ENCODE results near the gene NR1H4. TPM values are rescaled to one million over a fixed set of nuclear protein-coding genes. Genes with fewer than 3 reads are reported as not detected.
"Not testable (repeated sequence)": the region's sequence is repeated elsewhere in the genome, so short reads cannot be mapped to it uniquely, and the experiment has no call there.

Gene NR1H4
- total RNA-seq, 2 experiments from 2014 or later = not detected

- H3K4me3 Mint-ChIP-seq = no peak overlapping the region
- no peaks in the 10 kb centered on the region for H3K9me3 Mint-ChIP-seq (ENCODE audit: insufficient read depth)
- no peak for DNase-seq
- H3K27me3 Mint-ChIP-seq (ENCODE audit: low read depth) = no peaks in the 10 kb centered on the region
- ChIA-PET CTCF (no interaction called here), POLR2A (no interaction called here)
- no peaks in the 10 kb centered on the region for H3K36me3 Mint-ChIP-seq (ENCODE audit: low read depth)
- H3K4me1 Mint-ChIP-seq (ENCODE audit: low read depth) = no peaks in the 10 kb centered on the region
- no peak overlapping the region for H3K27ac Mint-ChIP-seq
- ATAC-seq = no peak
These were observed 54.9 kb downstream of the NR1H4 start for GRCh38 chr12:100528471-100529127.

DNA sequence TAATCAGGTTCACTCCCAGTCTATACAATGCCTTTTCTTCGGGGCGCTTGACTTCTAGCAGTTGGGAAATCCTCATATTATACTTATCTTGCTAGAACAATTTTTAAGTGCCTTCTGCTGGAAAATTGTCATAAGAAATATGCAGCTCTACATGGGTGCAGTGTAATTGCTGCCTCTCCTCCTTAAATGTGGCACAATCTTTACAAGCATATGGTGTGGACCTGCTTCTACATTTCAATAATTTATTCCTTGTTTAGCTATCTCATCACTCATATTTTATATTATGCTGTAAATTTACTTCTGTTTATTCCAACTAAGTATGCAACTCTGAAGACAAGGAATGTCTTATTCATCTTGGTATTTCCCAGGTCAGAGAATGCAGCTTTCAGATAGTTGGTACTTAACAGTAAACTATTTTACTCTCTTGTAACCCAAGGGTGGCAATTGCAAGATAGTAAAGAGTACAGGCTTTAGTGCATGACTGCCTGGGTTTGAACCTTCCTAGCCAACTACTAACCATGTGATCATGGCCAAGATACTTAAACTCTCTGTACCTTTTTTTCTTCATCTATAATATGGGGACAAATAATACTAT is 56.2 kb downstream of the NR1H4 start:
- no peak for ATAC-seq
- no peaks in the 10 kb centered on the region for H3K9me3 Mint-ChIP-seq (ENCODE audit: insufficient read depth)
- no peak for DNase-seq
- no peaks in the 10 kb centered on the region for H3K4me1 Mint-ChIP-seq (ENCODE audit: low read depth)
- no peak overlapping the region for H3K27ac Mint-ChIP-seq
- ChIA-PET POLR2A (no interaction called here), CTCF (no interaction called here)
- no peaks in the 10 kb centered on the region for H3K36me3 Mint-ChIP-seq (ENCODE audit: low read depth)
- H3K4me3 Mint-ChIP-seq = no peak overlapping the region
- H3K27me3 Mint-ChIP-seq (ENCODE audit: low read depth) = no peaks in the 10 kb centered on the region

GRCh38 chr12:100533376-100533775 is 59.7 kb downstream of the NR1H4 start:
- ATAC-seq (no peak), DNase-seq (no peak)
- Mint-ChIP-seq H3K27me3 (ENCODE audit: low read depth) (no peaks in the 10 kb centered on the region), H3K4me1 (ENCODE audit: low read depth) (no peaks in the 10 kb centered on the region), H3K27ac (no peak overlapping the region), H3K36me3 (ENCODE audit: low read depth) (no peaks in the 10 kb centered on the region), H3K9me3 (ENCODE audit: insufficient read depth) (no peaks in the 10 kb centered on the region), H3K4me3 (no peak overlapping the region)
- ChIA-PET CTCF (interaction anchor here (0.7 kb wide), 1 partner anchor 524 kb away, joined by 3 read pairs; no protein-coding TSS in a partner anchor), POLR2A (no interaction called here)

- no peak for DNase-seq
- CTCF ChIA-PET = no interaction called here
- ATAC-seq = no peak
- Mint-ChIP-seq H3K9me3 (ENCODE audit: insufficient read depth) (no peaks in the 10 kb centered on the region), H3K27ac (no peak overlapping the region), H3K4me3 (no peak overlapping the region), H3K4me1 (ENCODE audit: low read depth) (no peaks in the 10 kb centered on the region), H3K27me3 (ENCODE audit: low read depth) (no peaks in the 10 kb centered on the region), H3K36me3 (ENCODE audit: low read depth) (no peaks in the 10 kb centered on the region)
- POLR2A ChIA-PET = no interaction called here
These were observed 61.1 kb downstream of the NR1H4 start for GRCh38 chr12:100534625-100535227.

- Mint-ChIP-seq H3K27ac (no peak overlapping the region), H3K27me3 (ENCODE audit: low read depth) (no peaks in the 10 kb centered on the region), H3K4me3 (no peak overlapping the region), H3K4me1 (ENCODE audit: low read depth) (no peaks in the 10 kb centered on the region), H3K36me3 (ENCODE audit: low read depth) (no peaks in the 10 kb centered on the region), H3K9me3 (ENCODE audit: insufficient read depth) (no peaks in the 10 kb centered on the region)
- ChIA-PET CTCF (no interaction called here), POLR2A (no interaction called here)
- peak; percentile 36 for DNase-seq
- ATAC-seq = no peak
These were observed 65.5 kb downstream of the NR1H4 start for GRCh38 chr12:100539202-100539601.

- ATAC-seq = no peak
- Mint-ChIP-seq H3K27ac (no peak overlapping the region), H3K9me3 (ENCODE audit: insufficient read depth) (no peaks in the 10 kb centered on the region), H3K4me1 (ENCODE audit: low read depth) (no peaks in the 10 kb centered on the region), H3K4me3 (no peak overlapping the region), H3K27me3 (ENCODE audit: low read depth) (no peaks in the 10 kb centered on the region), H3K36me3 (ENCODE audit: low read depth) (no peaks in the 10 kb centered on the region)
- DNase-seq = no peak
- POLR2A ChIA-PET = interaction anchor here (0.7 kb wide), 1 partner anchor 66 kb away, joined by 3 read pairs; no protein-coding TSS in a partner anchor
- CTCF ChIA-PET = no interaction called here
These were observed 70.5 kb downstream of the NR1H4 start for GRCh38 chr12:100544165-100544564.

- ChIA-PET CTCF (no interaction called here), POLR2A (no interaction called here)
These were observed 71.4 kb downstream of the NR1H4 start for GRCh38 chr12:100545092-100545491.

GRCh38 chr12:100553936-100554335 is 80.3 kb downstream of the NR1H4 start:
- H3K27ac Mint-ChIP-seq = no peak overlapping the region

More at GRCh38 chr12:100545092-100545491, 71.4 kb downstream of the NR1H4 start:
- Mint-ChIP-seq H3K27me3 (ENCODE audit: low read depth) (no peaks in the 10 kb centered on the region), H3K4me3 (no peak overlapping the region), H3K4me1 (ENCODE audit: low read depth) (no peaks in the 10 kb centered on the region), H3K27ac (no peak overlapping the region), H3K9me3 (ENCODE audit: insufficient read depth) (no peaks in the 10 kb centered on the region), H3K36me3 (ENCODE audit: low read depth) (no peaks in the 10 kb centered on the region)
- DNase-seq (no peak), ATAC-seq (no peak)

DNA sequence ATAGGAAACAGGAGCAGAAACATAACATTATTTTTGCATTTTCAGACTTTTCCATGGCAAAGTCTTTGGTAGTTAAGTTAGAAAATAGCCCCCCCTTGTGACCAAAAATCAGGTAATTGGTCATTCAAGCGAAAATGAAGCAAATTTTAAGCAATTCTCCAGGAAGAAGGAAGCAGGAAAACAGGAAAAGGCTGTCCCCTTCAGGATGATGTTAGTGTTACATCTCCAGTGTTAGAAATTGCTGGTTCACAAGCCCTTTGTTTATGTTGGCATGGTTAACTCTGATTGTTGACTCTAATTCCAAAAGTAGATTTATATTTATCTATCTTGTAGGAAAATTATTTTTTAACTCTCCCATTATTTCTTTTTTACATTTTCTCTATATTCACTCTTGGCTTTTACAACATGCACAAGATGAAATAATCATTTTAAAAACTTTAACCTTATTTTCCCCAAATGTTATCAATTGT is 81.0 kb downstream of the NR1H4 start:
- CTCF ChIA-PET = interaction anchor here (1.1 to 3.0 kb wide), 2 partner anchors 150 to 319 kb away, joined by 6 to 11 read pairs; no protein-coding TSS in a partner anchor
- POLR2A ChIA-PET = no interaction called here
- Mint-ChIP-seq H3K4me3 (no peak overlapping the region), H3K27ac (no peak overlapping the region), H3K36me3 (ENCODE audit: low read depth) (no peaks in the 10 kb centered on the region), H3K9me3 (ENCODE audit: insufficient read depth) (no peaks in the 10 kb centered on the region), H3K4me1 (ENCODE audit: low read depth) (no peaks in the 10 kb centered on the region), H3K27me3 (ENCODE audit: low read depth) (no peaks in the 10 kb centered on the region)
- no peak for DNase-seq
- no peak for ATAC-seq

More at GRCh38 chr12:100553936-100554335, 80.3 kb downstream of the NR1H4 start:
- ATAC-seq = no peak
- Mint-ChIP-seq H3K4me1 (ENCODE audit: low read depth) (no peaks in the 10 kb centered on the region), H3K9me3 (ENCODE audit: insufficient read depth) (no peaks in the 10 kb centered on the region), H3K36me3 (ENCODE audit: low read depth) (no peaks in the 10 kb centered on the region), H3K27me3 (ENCODE audit: low read depth) (no peaks in the 10 kb centered on the region), H3K4me3 (no peak overlapping the region)
- ChIA-PET CTCF (interaction anchor here (1.0 to 3.0 kb wide), 2 partner anchors 103 to 319 kb away, joined by 3 to 11 read pairs; no protein-coding TSS in a partner anchor), POLR2A (interaction anchor here (0.7 kb wide), 1 partner anchor 319 kb away, joined by 3 read pairs; no protein-coding TSS in a partner anchor)
- DNase-seq = no peak

GRCh38 chr12:100555722-100556121 is 82.1 kb downstream of the NR1H4 start:
- H3K4me1 Mint-ChIP-seq (ENCODE audit: low read depth) = no peaks in the 10 kb centered on the region
- POLR2A ChIA-PET = no interaction called here
- CTCF ChIA-PET = interaction anchor here (0.8 to 3.0 kb wide), 3 partner anchors 13 to 321 kb away, joined by 3 to 11 read pairs (median 6); no protein-coding TSS in a partner anchor
- no peaks in the 10 kb centered on the region for H3K27me3 Mint-ChIP-seq (ENCODE audit: low read depth)
- no peaks in the 10 kb centered on the region for H3K9me3 Mint-ChIP-seq (ENCODE audit: insufficient read depth)
- ATAC-seq (no peak), DNase-seq (no peak)
- no peak overlapping the region for H3K4me3 Mint-ChIP-seq
- no peak overlapping the region for H3K27ac Mint-ChIP-seq
- no peaks in the 10 kb centered on the region for H3K36me3 Mint-ChIP-seq (ENCODE audit: low read depth)

DNA sequence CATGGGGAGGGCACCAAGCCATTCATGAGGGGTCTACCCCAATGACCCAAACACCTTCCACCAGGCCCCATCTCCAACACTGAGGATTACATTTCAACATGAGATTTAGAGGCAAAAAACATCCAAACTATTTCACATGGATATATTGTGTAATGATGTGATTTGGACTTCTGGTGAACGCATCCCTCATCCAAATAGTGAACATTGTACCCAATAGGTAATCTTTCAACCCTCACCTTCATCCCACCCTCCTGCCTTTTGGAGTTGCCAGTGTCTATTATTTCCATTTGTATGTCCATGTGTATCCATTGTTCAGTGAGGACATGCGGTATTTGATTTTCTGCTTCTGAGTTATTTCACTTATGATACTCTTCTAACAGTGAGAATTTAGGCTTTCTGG is 83.7 kb downstream of the NR1H4 start:
- DNase-seq (no peak), ATAC-seq (no peak)

DNA sequence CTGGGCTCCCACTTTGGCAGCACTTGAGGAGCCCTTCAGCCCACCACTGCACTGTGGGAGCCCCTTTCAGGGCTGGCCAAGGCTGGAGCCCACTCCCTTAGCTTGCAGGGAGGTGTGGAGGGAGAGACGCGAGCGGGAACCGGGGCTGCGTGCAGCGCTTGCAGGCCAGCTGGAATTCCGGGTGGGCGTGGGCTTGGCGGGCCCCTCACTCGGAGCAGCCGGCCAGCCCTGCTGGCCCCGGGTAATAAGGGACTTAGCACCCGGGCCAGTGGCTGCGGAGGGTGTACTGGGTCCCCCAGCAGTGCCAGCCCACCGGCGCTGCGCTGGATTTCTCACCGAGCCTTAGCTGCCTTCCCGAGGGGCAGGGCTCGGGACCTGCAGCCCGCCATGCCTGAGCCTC is 85.6 kb downstream of the NR1H4 start:
- ATAC-seq, POLR2A ChIA-PET, H3K27ac Mint-ChIP-seq: not testable (repeated sequence)

More for the DNA sequence above, 83.7 kb downstream of the NR1H4 start:
- Mint-ChIP-seq H3K9me3 (ENCODE audit: insufficient read depth) (no peaks in the 10 kb centered on the region), H3K36me3 (ENCODE audit: low read depth) (no peaks in the 10 kb centered on the region), H3K4me1 (ENCODE audit: low read depth) (no peaks in the 10 kb centered on the region), H3K4me3 (no peak overlapping the region), H3K27me3 (ENCODE audit: low read depth) (no peaks in the 10 kb centered on the region), H3K27ac (no peak overlapping the region)
- ChIA-PET POLR2A (no interaction called here), CTCF (no interaction called here)

More for the DNA sequence above, 85.6 kb downstream of the NR1H4 start:
- DNase-seq; H3K9me3 Mint-ChIP-seq (ENCODE audit: insufficient read depth); H3K4me3 Mint-ChIP-seq; H3K4me1 Mint-ChIP-seq (ENCODE audit: low read depth); H3K36me3 Mint-ChIP-seq (ENCODE audit: low read depth); CTCF ChIA-PET; H3K27me3 Mint-ChIP-seq (ENCODE audit: low read depth): not testable (repeated sequence)
